HEK293T (cell line): ENCODE measurements around the gene SKOR2.
A peak's percentile ranks its signal among the peaks of the same experiment; 100 is the strongest.

Source experiments
- CTCF ChIA-PET: fragments of 350-600 bp; formaldehyde crosslinking; extraction: SDS; loops from one replicate; lab custom pipeline; 2021; ENCODE audit warnings: antibody characterized with exemption, inconsistent platforms; lab: Yijun Ruan, JAX
- POLR2A ChIA-PET: fragments of 350-600 bp; formaldehyde crosslinking; extraction: SDS; loops from one replicate; lab custom pipeline; 2020; ENCODE audit warnings: antibody characterized with exemption, inconsistent platforms; lab: Yijun Ruan, JAX
- DNase-seq: peaks from one replicate; pipeline ENCODE4 v3.0.0; 2012; ENCODE audit warnings: mixed read lengths; ENCODE audit errors: extremely low spot score
- ARNT ChIP-seq: fragments of 450-650 bp; IDR thresholded peaks from 2 replicates; pipeline ENCODE4 v1.6.1; 2017; ENCODE audit warnings: mild to moderate bottlenecking
- BHLHE40 ChIP-seq: fragments of 450-650 bp; IDR thresholded peaks from 2 replicates; pipeline ENCODE4 v1.6.1; 2016; ENCODE audit warnings: mild to moderate bottlenecking, moderate library complexity, borderline replicate concordance
- CTBP1 ChIP-seq: fragments of 450-650 bp; IDR thresholded peaks from 2 replicates; pipeline ENCODE4 v1.6.1; 2016; ENCODE audit warnings: borderline replicate concordance
- ELF4 ChIP-seq: fragments of 450-650 bp; IDR thresholded peaks from 2 replicates; pipeline ENCODE4 v1.6.1; 2017; ENCODE audit warnings: antibody characterized with exemption
- FOXA1 ChIP-seq: fragments of 450-650 bp; IDR thresholded peaks from 2 replicates; pipeline ENCODE4 v1.6.1; 2016; ENCODE audit warnings: mild to moderate bottlenecking
- FOXK2 ChIP-seq: fragments of 450-650 bp; IDR thresholded peaks from 2 replicates; pipeline ENCODE4 v1.6.1; 2016; ENCODE audit warnings: mild to moderate bottlenecking
- FOXM1 ChIP-seq: fragments of 450-650 bp; IDR thresholded peaks from 2 replicates; pipeline ENCODE4 v1.6.1; 2017; ENCODE audit warnings: mild to moderate bottlenecking, borderline replicate concordance
- HDGF ChIP-seq: fragments of 450-650 bp; IDR thresholded peaks from 2 replicates; pipeline ENCODE4 v1.6.1; 2017; ENCODE audit warnings: antibody characterized with exemption, borderline replicate concordance
- L3MBTL2 ChIP-seq: fragments of 450-650 bp; conservative IDR thresholded peaks from 2 replicates; pipeline ENCODE4 v1.6.1; 2016; ENCODE audit warnings: mild to moderate bottlenecking
- LEF1 ChIP-seq: fragments of 450-650 bp; IDR thresholded peaks from 2 replicates; pipeline ENCODE4 v1.6.1; 2017; ENCODE audit warnings: mild to moderate bottlenecking, borderline replicate concordance
- NFRKB ChIP-seq: fragments of 450-650 bp; IDR thresholded peaks from 2 replicates; pipeline ENCODE4 v1.6.1; 2016; ENCODE audit warnings: mild to moderate bottlenecking, moderate library complexity
- PKNOX1 ChIP-seq: fragments of 450-650 bp; IDR thresholded peaks from 2 replicates; pipeline ENCODE4 v1.6.1; 2016
- SP1 ChIP-seq: fragments of 450-650 bp; IDR thresholded peaks from 2 replicates; pipeline ENCODE4 v1.6.1; 2017
- SUZ12 ChIP-seq: fragments of 450-650 bp; IDR thresholded peaks from 2 replicates; pipeline ENCODE4 v1.6.1; 2016; ENCODE audit warnings: mild to moderate bottlenecking
- TARDBP ChIP-seq: fragments of 450-650 bp; IDR thresholded peaks from 2 replicates; pipeline ENCODE4 v1.6.1; 2016
- ZNF384 ChIP-seq: fragments of 450-650 bp; IDR thresholded peaks from 2 replicates; pipeline ENCODE4 v1.6.1; 2016

The SKOR2 gene

DNA sequence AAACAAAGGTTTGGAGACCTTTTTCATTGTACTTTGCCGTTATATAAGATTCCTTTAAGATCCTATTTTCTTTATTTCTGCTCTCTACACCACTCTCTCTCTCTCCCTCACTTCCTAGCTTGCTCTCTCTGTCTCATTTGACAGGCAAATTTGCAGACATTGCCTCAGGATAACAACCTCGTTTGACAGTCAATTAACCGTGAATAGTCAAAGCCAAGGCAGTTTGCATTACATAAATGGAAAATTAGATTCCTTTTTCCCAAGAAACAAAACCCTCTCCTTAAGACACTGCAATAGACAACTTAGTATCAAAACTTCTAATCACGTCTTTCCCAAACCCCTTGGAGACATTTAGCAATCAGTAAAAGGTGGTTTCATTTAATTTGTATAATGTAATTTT is 7.4 kb downstream of the SKOR2 start:
- no peak for DNase-seq
- no peak for TF ChIP-seq FOXM1
- no peak for TF ChIP-seq FOXA1
- no peak for TF ChIP-seq ARNT
- no peak for TF ChIP-seq FOXK2
- no peak for TF ChIP-seq SUZ12
- no peak for TF ChIP-seq ELF4
- TF ChIP-seq L3MBTL2, result no peak
- TF ChIP-seq NFRKB, result no peak
- TF ChIP-seq TARDBP, result no peak
- TF ChIP-seq BHLHE40, result no peak
- no peak for TF ChIP-seq LEF1
- TF ChIP-seq PKNOX1, result no peak
- no peak for TF ChIP-seq ZNF384
- no peak for TF ChIP-seq HDGF
- ChIA-PET POLR2A (no interaction called here), CTCF (no interaction called here)

DNA sequence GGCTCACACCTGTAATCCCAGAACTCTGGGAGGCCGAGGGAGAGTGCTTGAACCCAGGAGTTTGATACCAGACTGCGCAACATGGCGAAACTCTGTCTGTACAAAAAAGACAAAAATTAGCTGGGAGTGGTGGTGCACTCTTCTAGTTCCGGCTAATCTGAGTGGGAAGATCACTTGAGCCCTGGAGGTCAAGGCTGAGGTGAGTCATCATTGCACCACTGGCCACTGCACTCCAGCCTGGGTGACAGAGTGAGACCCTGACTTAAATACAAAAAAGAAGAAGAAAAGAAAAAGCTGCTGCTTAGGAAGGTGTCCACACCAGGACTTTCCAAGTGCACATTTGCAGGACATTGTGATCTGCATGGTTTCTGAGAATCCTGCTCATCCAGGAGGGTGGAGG is 16.4 kb downstream of the SKOR2 start:
- ChIA-PET CTCF (no interaction called here), POLR2A (no interaction called here)
- DNase-seq, result no peak
- no peak for TF ChIP-seq FOXM1
- no peak for TF ChIP-seq LEF1
- no peak for TF ChIP-seq HDGF
- TF ChIP-seq ELF4, result no peak
- TF ChIP-seq FOXA1, result no peak
- TF ChIP-seq TARDBP, result no peak
- TF ChIP-seq ARNT, result no peak

DNA sequence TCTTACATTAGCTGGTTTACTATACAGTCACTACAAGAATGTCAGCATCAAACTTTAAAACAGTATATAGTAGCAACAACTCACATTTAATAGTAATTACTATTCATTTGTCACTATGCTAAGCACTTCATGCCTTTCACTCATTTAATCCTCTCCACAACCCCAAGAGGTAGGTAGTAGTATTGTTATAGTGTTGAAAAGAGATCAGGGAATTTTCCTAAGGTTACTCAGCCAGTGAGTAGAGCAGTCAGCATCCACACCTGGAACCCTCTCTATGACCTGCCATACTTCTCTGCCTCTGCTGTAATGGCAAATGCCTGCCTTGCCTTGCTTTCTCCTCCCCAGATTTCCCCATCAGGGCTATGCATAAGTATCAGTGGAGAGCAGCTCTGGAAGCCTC is 24.8 kb downstream of the SKOR2 start:
- TF ChIP-seq FOXA1, result no peak
- TF ChIP-seq NFRKB, result no peak
- TF ChIP-seq SP1, result no peak
- no peak for TF ChIP-seq FOXK2
- no peak for TF ChIP-seq ARNT
- no peak for TF ChIP-seq PKNOX1
- TF ChIP-seq ELF4, result no peak
- no peak for TF ChIP-seq ZNF384
- TF ChIP-seq BHLHE40, result no peak
- TF ChIP-seq L3MBTL2, result no peak
- DNase-seq, result no peak
- ChIA-PET CTCF (no interaction called here), POLR2A (no interaction called here)

DNA sequence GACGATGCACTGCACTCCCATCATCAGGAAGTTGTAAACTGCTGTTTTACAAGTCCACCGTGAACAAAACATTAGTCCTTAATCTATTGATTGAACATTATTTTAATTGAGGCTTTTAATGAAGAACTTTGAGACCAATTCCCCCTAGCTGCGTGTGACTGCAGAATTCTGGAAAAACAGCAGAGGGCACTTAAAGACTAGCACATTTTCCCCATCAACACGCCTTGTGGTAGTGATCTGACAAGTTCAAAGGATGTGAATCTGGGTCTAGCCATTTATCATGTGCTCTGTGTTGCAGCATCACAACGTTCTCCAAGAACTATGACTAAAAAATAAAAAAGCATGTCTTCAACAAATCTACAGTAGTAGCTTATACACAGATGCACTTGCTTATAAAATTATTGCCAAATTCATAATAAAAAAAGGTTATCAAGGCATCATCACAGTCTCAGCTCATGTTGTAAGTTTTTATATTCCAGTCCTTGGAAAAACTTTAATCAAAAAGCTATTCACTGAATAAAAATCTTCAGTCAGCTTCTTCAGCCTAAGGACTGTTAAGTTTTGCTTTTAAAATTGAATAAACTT is 35.8 kb downstream of the SKOR2 start:
- POLR2A ChIA-PET, result no interaction called here
- CTCF ChIA-PET, result interaction anchor here (0.6 to 3.2 kb wide), 5 partner anchors 10 to 541 kb away, joined by 3 to 24 read pairs (median 6); no protein-coding TSS in a partner anchor
- TF ChIP-seq ZNF384 (no peak), BHLHE40 (no peak), LEF1 (no peak), FOXK2 (no peak), ARNT (no peak), FOXA1 (no peak)
- DNase-seq, result peak; percentile 29

- POLR2A ChIA-PET, result no interaction called here
- no peak for TF ChIP-seq SP1
- TF ChIP-seq FOXA1, result no peak
- TF ChIP-seq FOXK2, result no peak
- no peak for TF ChIP-seq BHLHE40
- no peak for TF ChIP-seq FOXM1
- TF ChIP-seq CTBP1, result no peak
- no peak for TF ChIP-seq SUZ12
- CTCF ChIA-PET, result interaction anchor here (0.9 to 1.2 kb wide), 2 partner anchors 16 to 545 kb away, joined by 3 read pairs; no protein-coding TSS in a partner anchor
- DNase-seq, result no peak
Observed at GRCh38 chr18:47209171-47209570, 42.3 kb downstream of the SKOR2 start.

DNA sequence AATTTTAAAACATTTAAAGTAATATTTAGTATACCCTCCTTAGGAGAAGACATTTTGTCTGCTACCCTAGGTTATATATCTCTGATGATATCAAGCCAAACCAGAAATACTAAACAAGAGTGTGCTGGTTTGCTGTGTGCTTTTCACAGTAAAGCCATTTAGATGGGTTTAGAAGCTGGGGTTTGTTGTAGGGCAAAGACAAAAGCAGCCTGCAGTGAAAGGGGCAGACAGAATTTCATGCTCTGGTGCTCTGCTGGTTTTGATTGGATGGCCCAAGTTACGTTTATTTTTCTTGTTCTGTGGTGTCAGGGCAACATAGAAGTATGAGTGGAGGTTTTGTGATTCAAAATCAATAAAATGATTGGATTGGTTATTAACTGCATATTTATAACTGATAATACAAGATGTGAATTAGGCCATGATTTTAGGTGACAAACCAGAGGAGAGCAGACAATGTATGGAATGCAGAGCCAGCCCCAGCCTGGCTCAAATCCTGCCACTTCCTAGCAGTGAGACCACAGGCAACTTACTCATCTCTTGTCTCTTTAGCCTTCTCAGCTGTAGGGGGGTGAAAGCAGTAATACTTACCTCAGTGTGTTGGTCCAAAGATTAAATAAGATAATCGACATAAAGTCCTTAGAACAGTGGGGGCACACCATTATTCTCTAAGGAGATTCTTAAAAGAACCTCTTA is 44.4 kb downstream of the SKOR2 start:
- POLR2A ChIA-PET, result no interaction called here
- DNase-seq, result no peak
- TF ChIP-seq ARNT (no peak), LEF1 (no peak), NFRKB (no peak), SUZ12 (no peak), L3MBTL2 (no peak), FOXK2 (no peak), HDGF (no peak), FOXA1 (no peak), ZNF384 (no peak), FOXM1 (no peak), BHLHE40 (no peak), ELF4 (no peak)
- CTCF ChIA-PET, result interaction anchor here (0.6 kb wide), 1 partner anchor 651 kb away, joined by 4 read pairs; no protein-coding TSS in a partner anchor
